Kidney epithelial cell (primary cell): ENCODE results near the gene KRT72. TPM values are rescaled to one million over a fixed set of nuclear protein-coding genes. Genes with fewer than 3 reads are reported as not detected.

Experiments used
- DNase-seq: peaks from one replicate; pipeline ENCODE4 v3.0.0-alpha.2; 2010; ENCODE audit warnings: low read depth
- H3K27me3 ChIP-seq: 2 replicates; pipeline ENCODE4 v1.6.0; 2011; ENCODE audit warnings: low read length; ENCODE audit not compliant: control insufficient read depth, insufficient read depth
- H3K36me3 ChIP-seq: 2 replicates; pipeline ENCODE4 v1.5.1; 2011; ENCODE audit warnings: low read length; ENCODE audit not compliant: control insufficient read depth, insufficient read depth
- H3K4me3 ChIP-seq: 2 replicates; pipeline ENCODE4 v1.5.1; 2011; ENCODE audit warnings: low read depth, mild to moderate bottlenecking, control low read depth, low read length
- CTCF ChIP-seq: IDR thresholded peaks from 2 replicates; pipeline ENCODE4 v1.5.1; 2011; ENCODE audit warnings: mild to moderate bottlenecking, moderate library complexity, low read length, control low read depth, inconsistent platforms; ENCODE audit not compliant: insufficient read depth, poor library complexity, severe bottlenecking
- total RNA-seq: library from RNA; depleted of rRNA; stranded (reverse); fragments of >200 nt; gene quantifications from 2 replicates; pipeline ENCODE4 v1.2.3, GENCODE V29; 2015

KRT72 gene
- total RNA-seq, 1 donor from 2014 or later: not detected

- TF ChIP-seq CTCF: no peak
- no peak for DNase-seq
- no peaks in the 10 kb centered on the region for H3K36me3 ChIP-seq
- H3K4me3 ChIP-seq: no peak overlapping the region
- no peaks in the 10 kb centered on the region for H3K27me3 ChIP-seq
Measured at GRCh38 chr12:52633383-52633782, 32.1 kb upstream of the KRT72 start.

DNA sequence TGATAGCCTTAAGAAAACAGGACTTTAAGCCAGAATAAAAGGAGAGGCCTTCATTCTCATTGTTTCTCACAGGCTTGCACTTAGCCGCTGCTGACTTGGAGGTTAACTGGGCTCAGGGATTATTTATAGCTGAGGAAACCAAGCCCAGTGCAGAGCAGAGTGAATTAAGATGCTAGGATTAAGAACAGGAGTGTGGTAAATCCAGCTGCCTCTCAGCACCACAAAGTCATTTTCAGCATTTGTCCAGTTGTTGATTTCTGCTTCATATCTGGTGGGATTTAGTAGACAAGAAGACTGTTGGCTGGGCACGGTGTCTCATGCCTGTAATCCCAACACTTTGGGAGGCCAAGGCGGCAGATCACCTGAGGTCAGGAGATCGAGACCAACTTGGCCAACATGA is 31.4 kb upstream of the KRT72 start:
- DNase-seq: no peak
- TF ChIP-seq CTCF: no peak
- Histone ChIP-seq H3K27me3 (no peaks in the 10 kb centered on the region), H3K4me3 (no peak overlapping the region), H3K36me3 (no peaks in the 10 kb centered on the region)

- no peak for TF ChIP-seq CTCF
- Histone ChIP-seq H3K4me3 (no peak overlapping the region), H3K27me3 (no peaks in the 10 kb centered on the region), H3K36me3 (no peaks in the 10 kb centered on the region)
- DNase-seq: no peak
Measured at GRCh38 chr12:52631676-52632459, 30.6 kb upstream of the KRT72 start.

DNA sequence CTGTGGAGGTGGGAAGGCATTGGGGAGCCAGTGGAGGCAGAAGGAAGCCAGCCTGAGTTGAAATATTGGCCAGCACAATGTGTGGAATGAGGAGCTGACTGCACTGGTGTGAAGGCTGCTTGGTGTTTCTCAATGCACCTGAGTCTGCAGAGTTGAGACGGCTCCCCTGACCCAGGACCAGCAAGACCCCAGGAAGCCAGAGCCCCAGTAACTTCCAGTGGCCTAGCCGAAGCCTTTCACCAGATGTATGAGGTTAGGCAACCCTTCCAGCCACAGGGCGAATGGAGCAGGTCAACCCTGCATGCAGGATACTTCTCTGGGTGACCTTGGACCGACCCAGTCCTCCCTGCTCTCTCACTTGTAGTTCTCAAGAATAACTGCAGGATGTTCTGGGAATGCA is 30.0 kb upstream of the KRT72 start:
- no peak for DNase-seq
- TF ChIP-seq CTCF: no peak
- no peak overlapping the region for H3K4me3 ChIP-seq

GRCh38 chr12:52630599-52631200 is 29.4 kb upstream of the KRT72 start:
- Histone ChIP-seq H3K4me3 (no peak overlapping the region), H3K27me3 (peaks cover 3% of the 10 kb centered on the region), H3K36me3 (no peaks in the 10 kb centered on the region)
- DNase-seq: no peak
- no peak for TF ChIP-seq CTCF

More for the DNA sequence above, 30.0 kb upstream of the KRT72 start:
- peaks cover 3% of the 10 kb centered on the region for H3K27me3 ChIP-seq
- H3K36me3 ChIP-seq: no peaks in the 10 kb centered on the region

DNA sequence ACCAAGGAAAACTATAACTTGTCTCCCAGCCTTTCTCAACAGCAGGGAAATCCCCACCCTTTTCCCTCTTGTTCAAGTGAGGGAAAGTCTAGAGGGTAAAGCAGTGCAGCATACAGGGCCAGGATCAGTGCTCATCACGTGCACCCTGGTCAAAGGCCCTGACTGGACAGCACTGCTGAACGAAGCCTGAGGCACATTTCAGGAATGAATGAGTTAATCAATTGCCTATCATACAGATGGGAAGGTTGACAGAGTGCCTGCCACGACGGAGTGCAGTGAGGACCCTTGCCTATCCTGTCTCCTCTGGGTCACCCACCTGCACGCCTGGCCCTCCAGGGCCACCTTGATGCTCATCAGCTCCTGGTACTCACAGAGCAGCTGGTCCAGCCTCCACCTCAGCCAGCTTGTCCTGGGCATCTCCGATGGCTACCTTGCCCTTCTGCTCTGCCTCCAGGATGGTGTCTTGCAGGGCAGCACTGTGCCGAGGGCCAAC is 28.8 kb upstream of the KRT72 start:
- no peak for DNase-seq
- Histone ChIP-seq H3K36me3 (no peaks in the 10 kb centered on the region), H3K4me3 (no peak overlapping the region), H3K27me3 (peaks cover 3% of the 10 kb centered on the region)
- no peak for TF ChIP-seq CTCF
